GM21515 (cell line): ENCODE data around the gene TACC2.
"Not testable (repeated sequence)": the region's sequence is repeated elsewhere in the genome, so short reads cannot be mapped to it uniquely, and the experiment has no call there.

Experiments
- ATAC-seq: cut with Tn5 transposase; IDR thresholded peaks from one replicate; pipeline ENCODE4 v1.9.1; 2021; ENCODE audit not compliant: unreplicated experiment

TACC2 gene

DNA sequence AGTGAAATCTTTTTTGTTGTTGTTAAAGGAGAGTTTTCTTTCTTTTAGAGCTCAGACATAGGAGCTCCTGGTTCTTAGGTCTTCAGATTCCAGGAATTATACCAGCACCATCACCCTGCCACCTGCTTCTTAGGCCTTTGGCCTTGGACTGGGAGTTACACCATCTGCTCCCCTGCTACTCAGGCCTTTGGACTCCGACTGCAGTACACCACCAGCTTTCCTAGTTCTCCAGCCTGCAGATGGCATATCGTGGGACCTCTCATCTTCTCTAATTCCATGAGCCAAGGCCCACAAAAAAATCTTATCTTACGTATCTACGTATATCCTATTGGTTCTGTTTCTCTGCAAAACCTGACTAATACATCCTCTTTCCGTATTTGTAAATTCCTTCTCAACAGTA lies 5.1 kb upstream of the TACC2 start:
- no peak for ATAC-seq

DNA sequence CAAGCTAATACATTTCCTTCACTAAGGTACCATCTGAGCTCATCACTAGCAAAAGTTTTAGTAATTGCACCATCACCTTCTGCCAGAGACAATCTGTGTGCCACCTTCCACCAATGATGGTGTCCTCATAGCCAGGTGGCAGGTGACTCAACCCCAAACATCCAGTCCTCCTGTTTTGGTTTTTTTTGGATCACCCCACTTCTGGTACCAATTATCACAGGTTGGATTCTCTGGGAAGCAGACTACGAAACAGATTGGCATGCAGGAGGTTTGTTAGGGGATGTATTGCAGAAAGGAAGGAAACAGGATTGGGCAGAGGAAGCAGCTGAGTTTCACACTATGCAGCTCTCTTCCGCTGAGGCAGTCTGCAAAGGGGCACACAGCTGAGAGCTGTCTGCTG lies 4.5 kb upstream of the TACC2 start:
- ATAC-seq: no peak

DNA sequence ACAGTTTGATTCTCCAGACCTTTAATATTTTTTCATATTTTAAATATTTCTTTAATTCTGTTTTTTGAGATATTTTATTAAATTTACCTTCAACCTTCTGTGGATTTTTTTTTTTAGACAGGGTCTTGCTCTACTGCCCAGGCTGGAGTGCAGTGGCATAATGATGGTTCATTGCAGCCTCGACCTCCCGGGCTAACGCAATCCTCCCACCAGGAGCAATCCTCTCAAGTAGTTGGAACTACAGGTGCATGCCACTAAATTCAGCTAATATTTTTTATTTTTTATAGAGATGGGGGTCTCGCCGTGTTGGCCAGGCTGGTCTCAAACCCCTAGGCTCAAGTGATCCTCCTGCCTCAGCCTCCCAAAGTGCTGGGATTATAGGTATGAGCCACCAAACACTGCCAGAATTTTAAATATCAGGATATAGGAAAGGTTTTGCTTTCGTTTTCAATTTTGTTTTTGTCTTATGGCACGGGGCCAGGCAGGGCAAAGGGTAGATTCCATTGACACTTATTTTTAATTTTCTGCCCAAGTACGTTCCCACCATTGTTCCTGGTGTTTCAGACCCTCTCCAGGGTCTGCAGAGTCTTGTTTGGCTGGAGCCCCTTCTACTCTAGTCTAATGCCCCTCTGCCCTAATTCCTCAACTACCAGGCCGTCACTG lies 1.2 kb downstream of the TACC2 start:
- ATAC-seq: no peak

DNA sequence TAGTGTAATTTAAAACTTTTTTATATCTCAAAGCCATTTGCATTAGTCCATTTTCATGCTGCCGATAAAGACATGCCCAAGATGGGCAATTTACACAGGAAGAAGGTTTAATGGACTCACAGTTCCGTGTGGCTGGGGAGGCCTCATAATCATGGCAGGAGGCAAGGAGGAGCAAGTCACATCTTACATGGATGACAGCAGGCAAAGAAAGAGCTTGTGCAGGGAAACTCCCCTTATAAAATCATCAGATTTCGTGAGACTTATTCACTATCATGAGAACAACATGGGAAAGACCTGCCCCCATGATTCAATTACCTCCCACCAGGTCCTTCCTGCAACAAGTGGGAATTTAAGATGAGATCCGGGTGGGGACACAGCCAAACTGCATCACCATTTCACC lies 2.8 kb downstream of the TACC2 start:
- ATAC-seq: not testable (repeated sequence)

DNA sequence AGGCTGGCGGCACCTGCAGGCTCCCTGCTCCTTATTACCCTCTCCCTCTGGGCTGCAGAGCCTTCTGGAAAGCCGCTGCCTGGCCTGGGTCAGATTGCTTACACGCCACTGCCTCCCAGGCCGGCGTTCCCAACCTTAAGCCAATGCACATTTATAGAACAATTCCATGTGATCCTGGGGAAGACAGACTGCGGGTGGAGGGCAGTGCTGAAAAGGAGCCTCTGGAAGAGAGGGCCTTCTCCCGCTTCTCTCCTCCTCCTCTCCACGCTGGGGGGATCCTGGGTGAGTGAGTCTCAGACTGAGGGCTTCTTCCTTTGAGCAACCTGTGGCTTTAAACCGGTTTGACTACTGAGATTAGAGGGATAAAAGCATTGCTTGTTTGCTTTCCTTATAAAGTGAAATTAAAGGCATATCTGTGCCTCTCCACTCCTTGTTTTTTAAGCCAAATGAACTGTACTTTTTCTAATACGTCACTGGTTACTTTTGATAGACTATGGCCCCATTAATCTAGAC lies 5.5 kb downstream of the TACC2 start:
- no peak for ATAC-seq

DNA sequence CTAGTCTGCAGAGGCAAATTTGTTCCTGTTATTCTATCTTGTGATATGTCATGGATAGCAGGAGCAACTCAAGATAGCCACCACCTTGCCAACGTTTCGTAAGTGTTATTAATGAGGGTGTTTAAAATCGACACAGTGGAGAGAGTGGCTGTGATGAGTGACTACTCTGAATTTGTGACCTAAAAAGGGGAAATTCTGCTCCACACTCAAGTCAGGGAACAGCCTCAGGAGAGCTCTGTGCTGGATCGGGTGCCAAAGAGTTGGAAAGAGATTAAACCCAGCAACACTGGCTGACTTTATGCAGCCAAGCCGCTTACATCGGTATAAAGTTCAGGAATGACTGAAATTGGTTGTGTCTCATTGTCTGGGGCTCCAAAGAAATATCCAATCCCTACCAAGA lies 9.5 kb downstream of the TACC2 start:
- no peak for ATAC-seq

DNA sequence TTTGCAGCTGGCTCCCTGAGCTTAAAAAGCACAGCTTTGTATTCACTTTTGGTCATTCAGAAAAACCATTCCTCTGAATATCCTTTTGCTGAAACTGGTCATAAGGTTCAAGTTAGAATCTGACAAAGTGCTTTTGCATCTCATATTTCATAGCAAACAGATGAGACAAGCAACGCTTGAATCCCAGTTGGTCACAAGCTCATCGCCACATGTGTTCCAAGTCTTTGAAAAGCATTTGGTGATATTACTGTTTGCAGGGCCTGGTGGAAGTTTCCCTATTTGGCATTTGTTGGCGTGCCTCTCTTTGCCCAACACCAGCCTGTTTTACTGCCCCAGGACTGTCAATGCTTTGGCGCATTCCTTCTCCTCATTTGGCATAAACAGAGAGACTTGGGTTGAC lies 10.3 kb downstream of the TACC2 start:
- ATAC-seq: no peak

DNA sequence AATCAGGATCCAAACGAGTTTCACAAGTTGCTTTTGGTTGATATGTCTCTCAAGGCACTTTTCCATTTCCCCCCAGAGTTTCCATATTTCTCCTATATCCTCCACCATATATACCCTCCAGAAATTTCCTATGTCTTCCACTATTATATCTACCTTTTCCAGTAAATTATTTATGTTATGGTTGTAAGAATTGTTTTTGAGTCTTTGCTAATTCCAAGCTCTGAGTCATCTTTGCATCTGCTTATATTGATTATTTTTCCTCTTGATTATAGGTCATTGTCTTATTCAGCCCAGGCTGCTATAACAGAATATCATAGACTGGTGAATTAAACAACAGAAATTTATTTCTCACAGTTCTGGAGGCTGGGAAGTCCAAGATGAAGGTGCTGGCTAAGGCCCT lies 12.7 kb downstream of the TACC2 start:
- ATAC-seq: no peak

DNA sequence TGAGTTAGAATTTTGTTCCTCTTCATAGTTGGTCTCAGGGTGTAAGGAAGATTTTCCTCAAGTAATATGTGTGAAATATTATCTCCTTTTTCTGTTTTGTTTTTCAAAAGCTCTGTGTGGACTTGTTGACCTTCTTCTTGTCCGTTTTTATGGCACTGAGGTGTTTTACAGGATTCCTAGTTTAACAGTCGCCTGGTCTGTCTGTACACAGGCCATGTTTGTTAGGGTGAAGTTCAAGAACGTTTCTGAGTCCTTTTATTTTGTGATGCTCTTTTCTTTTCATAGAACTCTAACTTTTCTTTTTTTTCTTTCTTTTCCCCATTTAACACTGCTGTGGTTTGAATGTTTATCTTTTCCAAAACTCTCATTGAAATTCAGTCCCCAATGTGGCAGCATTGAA lies 18.5 kb downstream of the TACC2 start:
- ATAC-seq: no peak

DNA sequence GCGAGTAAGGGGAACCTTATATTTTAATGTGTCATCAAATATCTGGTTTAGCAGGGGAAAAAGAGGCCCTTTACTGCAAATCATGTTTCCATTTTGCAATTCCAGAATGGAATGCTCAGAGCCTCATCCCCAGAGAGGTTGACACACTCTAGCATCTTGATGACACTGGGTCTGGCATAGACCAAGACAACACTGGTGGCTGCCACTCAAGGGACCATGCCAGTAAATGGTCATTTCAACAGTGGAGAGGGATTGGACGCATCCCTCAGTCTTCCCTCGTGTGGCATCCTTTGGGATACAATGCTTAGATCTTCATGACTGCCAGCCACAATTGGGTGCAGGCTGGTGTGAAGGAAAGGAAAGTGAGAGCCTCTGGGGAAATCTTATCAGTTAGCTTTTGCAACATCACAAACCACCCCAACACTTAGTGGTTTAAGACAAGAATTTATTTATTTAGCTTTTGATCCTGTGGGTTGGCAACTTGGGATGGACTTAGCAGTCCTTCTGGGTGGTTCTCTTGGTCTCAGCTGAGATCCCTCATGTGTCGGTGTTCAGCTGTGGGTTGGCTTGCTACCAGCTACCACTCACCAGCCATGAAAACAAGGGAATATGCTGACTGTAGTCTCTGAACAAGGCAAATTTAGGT lies 21.6 kb downstream of the TACC2 start:
- no peak for ATAC-seq

DNA sequence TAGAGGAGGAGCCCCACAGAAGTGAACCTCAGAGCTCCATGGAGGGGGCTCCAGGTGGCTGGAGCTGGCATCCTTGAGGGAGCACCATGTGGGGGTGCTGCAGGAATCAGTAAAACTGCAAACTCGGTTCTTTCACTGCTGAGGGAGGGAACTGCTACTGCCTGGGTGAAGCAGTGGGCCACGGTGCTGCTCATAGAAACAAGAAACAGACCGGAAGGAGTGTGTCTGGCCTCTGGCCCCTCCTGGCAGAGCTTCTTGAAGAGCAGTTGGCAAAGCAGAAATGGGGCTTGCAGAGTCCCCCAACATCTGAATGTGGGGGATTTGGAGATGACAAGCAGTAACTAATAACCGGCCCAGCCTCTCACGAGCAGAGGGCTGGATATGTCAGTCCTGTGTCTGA lies 23.8 kb downstream of the TACC2 start:
- ATAC-seq: no peak

DNA sequence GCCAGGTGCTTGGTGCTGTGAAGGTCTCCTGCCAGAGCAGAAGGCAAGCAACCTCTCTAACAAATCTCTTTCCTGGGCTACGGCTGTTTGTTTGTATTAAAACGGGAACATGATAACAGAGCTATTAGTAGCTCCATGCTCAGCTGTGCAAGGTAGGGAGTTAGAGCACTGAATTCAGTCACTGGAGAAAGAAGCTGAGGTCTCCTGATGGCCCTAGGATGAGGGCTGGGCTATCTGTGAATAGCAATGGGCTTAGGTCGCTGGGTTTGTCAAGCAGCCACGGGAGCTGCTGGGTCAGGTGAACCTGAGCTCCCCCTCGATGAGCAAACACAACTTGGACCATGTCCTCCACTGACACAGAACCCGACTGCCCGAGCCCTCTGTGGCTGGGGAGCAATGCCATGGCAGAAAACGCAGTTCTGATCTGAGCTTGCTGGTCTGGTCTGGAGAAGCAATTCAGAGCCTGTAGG lies 24.4 kb downstream of the TACC2 start:
- ATAC-seq: no peak

DNA sequence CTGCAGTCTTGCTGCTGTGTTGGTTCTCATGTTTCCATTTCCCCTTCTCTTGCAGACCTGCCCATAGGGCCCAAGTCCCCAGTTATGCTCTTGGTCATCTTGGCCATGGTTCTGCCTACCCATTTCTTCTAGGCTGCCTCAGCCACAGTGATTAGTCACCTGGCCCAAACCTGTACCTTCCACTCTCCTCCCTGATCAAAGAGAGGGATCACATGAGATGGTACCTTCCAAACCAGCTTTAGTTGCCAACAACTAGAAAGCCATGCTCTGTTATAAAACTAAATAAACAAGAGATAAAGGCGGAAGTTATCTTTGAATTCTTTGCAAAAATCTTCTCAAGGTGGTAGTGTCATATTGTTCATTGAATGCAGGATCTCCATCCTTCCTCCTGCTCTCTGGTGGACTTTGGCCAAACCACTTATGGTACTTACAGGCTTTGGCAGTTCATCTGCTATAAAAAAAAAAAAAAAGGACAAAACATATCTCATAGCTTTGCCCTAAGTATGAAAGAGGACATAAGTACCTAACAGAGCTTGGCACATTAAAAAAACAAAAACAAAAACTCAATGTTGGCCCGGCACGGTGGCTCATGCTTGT lies 25.8 kb downstream of the TACC2 start:
- no peak for ATAC-seq

DNA sequence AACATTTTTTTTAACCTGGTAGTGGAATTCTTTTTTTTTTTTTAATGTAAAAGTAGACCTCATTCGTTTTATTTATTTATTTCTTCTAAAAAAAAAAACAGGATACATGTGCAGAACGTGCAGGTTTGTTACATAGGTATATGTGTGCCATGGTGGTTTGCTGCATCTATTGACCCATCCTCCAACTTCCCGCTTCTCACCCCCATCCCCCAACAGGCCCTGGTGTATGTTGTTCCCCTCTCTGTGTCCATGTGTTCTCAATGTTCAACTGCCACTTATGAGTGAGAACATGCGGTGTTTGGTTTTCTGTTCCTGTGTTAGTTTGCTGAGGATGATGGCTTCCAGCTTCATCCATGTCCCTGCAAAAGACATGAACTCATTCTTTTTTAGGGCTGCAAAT lies 29.0 kb downstream of the TACC2 start:
- ATAC-seq: not testable (repeated sequence)

DNA sequence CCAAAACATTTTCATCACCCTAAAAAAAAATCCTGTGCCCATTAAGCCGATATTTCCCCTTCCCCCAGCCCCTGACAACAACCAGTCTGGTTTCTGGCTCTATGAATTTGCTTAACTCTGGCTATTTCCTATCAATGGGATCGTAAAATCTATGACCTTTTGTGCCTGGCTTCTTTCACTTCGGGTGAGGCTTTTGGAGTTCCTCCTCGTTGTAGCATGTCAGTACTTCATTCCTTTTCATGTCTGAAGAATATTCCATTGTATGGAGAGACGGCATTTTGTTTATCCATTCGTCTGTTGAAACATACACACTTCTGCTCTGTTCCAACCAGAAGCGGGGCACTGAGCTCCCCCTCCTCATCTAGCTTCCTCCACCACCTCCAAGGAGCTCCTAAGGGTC lies 29.5 kb downstream of the TACC2 start:
- ATAC-seq: no peak

DNA sequence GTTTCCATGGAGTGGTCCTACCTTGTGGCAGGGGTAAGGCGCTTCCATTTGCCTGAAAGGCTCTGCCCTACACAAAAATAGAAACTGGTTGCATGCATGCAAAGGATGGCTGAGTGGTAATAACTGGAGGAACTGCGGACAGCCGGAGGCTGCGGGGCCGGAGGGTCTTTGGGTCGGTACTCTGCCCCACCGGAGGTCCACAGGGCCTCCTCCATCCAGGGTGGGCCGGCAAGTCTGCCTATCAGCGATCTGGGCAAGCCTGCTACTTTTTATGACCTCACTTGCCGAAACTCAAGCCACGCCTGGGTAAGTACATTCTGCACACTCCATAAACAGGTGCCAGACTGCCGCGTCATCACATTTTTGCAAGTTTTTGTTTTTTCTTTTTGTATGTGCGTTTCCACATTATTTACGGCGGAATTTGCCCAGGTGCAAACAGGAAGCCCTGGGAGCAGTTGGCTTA lies 30.0 kb downstream of the TACC2 start:
- ATAC-seq: no peak

DNA sequence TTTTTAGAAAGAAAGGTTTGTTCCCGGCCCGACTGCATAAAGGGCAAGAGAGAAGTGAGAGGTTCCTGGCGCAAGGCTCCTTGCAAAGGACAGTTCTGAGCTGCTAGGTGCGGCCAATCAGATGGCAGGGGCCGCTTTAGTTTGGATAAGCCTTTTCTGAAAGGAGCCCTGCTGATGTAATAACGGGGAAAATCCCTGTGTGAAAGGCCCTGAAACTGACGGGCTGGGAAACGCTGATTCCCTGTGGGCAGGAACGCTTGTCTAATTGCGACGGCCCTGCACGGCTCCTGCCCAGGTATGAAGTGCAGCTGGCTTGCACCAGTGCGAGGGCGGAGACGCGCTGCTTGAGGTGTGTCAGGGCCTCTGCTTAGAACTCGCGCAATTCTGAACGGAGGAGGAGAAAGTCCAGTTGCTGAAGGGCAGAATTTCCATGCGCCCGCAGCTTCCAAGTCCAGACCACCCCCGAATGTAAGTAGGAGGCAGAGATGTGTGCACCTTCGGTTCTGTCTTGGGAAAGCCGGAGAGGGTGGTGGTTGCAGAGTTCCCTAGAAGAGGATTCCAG lies 30.5 kb downstream of the TACC2 start:
- ATAC-seq: no peak

DNA sequence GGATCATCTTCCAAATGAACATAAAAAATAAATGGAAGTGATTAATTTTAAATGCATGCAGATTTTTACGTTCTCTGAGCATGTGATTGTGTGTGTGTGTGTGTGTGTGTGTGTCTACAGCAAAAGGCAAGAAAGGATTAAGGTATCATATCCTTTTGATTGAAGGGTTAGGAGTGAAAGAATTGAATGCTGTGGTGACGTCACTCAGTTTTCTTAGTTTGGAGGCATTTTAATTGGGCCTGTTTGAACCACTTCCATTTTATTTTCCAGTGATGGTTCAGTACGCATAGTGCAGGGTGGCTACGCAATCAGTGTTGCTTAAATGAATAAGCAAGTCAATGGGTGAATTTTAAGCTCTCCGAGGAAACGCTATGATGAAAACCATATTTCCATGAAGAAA lies 31.3 kb downstream of the TACC2 start:
- ATAC-seq: no peak

DNA sequence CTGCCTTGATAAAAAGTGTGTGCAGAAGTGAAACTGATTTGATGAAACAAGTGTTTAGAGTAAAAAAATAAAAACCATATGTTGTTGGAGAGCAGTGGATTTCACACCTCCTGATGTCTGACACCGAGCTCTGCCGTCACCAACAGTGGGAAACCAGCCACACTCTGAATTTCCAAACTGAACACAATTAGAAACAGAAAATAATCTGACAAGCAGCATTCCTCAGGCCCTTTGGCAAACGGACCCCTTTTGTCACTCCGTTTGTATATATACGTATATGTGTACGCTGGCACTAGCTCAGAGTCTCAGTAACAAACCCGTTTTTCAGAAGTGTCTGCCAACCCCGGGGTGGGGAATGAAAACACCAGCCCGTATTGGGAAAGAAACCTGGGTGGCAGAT lies 32.4 kb downstream of the TACC2 start:
- ATAC-seq: no peak

DNA sequence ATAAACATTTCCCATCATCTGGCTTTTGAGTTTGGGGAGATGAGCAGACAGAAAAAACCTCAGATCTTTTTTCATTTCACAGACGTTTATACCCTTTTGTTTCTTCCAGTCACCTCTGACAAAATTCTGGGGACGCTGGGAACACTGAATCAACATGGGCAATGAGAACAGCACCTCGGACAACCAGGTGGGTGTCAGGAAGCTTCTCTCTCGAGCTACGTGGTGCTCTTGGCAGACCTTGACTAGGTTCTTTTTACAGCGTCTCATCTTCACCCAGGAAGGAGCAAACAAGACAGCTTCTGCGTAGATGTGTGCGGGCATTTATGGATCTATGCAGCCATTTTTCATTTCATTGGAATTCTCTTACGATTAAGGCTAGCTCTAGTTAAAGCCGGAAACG lies 32.9 kb downstream of the TACC2 start:
- no peak for ATAC-seq

DNA sequence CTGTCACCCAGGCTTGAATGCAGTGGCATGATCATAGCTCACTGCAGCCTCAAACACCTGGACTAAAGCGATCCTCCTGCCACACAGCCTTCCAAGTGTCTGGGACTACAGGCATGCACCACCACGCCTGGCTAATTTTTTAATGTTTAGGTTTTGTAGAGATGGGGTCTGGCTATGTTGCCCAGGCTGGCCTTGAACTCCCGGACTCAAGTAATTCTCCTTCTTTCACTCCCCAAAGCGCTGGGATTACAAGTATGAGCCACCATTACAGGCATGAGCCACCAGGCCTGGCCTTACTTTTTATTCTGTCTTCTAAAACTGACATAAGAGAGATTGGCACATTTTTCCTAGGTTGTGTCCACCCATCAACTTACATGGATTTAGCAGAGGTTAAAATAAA lies 33.3 kb downstream of the TACC2 start:
- ATAC-seq: no peak

DNA sequence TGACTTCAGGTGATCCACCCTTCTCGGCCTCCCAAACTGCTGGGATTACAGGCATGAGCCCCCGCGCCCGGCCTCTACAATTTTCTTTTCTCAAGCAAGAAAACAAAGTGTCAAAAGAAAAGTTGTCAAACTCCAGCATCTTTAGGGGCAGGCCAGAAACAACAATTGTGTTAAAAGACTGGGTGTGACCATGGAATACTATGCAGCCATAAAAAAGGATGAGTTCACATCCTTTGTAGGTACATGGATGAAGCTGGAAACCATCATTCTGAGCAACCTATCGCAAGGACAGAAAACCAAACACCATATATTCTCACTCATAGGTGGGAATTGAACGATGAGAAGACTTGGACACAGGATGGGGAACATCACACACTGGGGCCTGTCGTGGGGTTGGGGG lies 34.3 kb downstream of the TACC2 start:
- not testable (repeated sequence) for ATAC-seq
